Endodermal cell (in vitro differentiated cells): Measurements from ENCODE around the gene FKRP. TPM values are rescaled to one million over a fixed set of nuclear protein-coding genes. Genes with fewer than 3 reads are reported as not detected.
"Not testable (repeated sequence)": the region's sequence is repeated elsewhere in the genome, so short reads cannot be mapped to it uniquely, and the experiment has no call there.

Experiments
- DNase-seq: peaks from one replicate; pipeline ENCODE4 v3.0.0-alpha.2; 2017
- H3K27ac ChIP-seq: 2 replicates; pipeline ENCODE4 v1.5.1; 2013; ENCODE audit warnings: mild to moderate bottlenecking, low read depth, low read length, moderate library complexity
- H3K27me3 ChIP-seq: 2 replicates; pipeline ENCODE4 v1.6.1; 2013; ENCODE audit warnings: mild to moderate bottlenecking, low read length, moderate library complexity; ENCODE audit not compliant: insufficient read depth, control insufficient read depth, poor library complexity, severe bottlenecking
- H3K36me3 ChIP-seq: 2 replicates; pipeline ENCODE4 v1.7.0; 2013; ENCODE audit warnings: mild to moderate bottlenecking, low read length, moderate library complexity; ENCODE audit not compliant: control insufficient read depth, insufficient read depth
- H3K4me1 ChIP-seq: one replicate; pipeline ENCODE4 v1.7.0; 2013; ENCODE audit warnings: low read length; ENCODE audit not compliant: control insufficient read depth, insufficient read depth
- H3K4me3 ChIP-seq: 2 replicates; pipeline ENCODE4 v1.5.1; 2013; ENCODE audit warnings: mild to moderate bottlenecking, low read length, moderate library complexity
- H3K9ac ChIP-seq: 2 replicates; pipeline ENCODE4 v1.6.1; 2013; ENCODE audit warnings: mild to moderate bottlenecking, low read length, moderate library complexity; ENCODE audit not compliant: poor library complexity, severe bottlenecking; ENCODE audit errors: extremely low read depth
- H3K9me3 ChIP-seq: 2 replicates; pipeline ENCODE4 v1.6.1; 2013; ENCODE audit warnings: mild to moderate bottlenecking, low read length, moderate library complexity; ENCODE audit not compliant: control insufficient read depth
- H3K27ac Mint-ChIP-seq: 2 replicates; pipeline ENCODE4 v1.8.0; 2020; ENCODE audit warnings: mixed read lengths
- H3K27me3 Mint-ChIP-seq: 2 replicates; pipeline ENCODE4 v1.8.0; 2021; ENCODE audit warnings: mild to moderate bottlenecking, mixed read lengths; ENCODE audit not compliant: insufficient read depth
- H3K36me3 Mint-ChIP-seq: 2 replicates; pipeline ENCODE4 v1.8.0; 2020; ENCODE audit warnings: low read depth, mixed read lengths
- H3K4me1 Mint-ChIP-seq: 2 replicates; pipeline ENCODE4 v1.8.0; 2020; ENCODE audit warnings: mixed read lengths
- H3K4me3 Mint-ChIP-seq: 2 replicates; pipeline ENCODE4 v1.8.0; 2020; ENCODE audit warnings: mild to moderate bottlenecking, moderate library complexity, mixed read lengths
- H3K9me3 Mint-ChIP-seq: 2 replicates; pipeline ENCODE4 v1.8.0; 2020; ENCODE audit warnings: mild to moderate bottlenecking, mixed read lengths
- WGBS, 2 experiments: methylation state at CpG; one replicate each; pipeline versions ENCODE4 v1.1.5 to v1.1.7; 2013; ENCODE audit warnings: missing lambda C conversion rate in 2 of 2, mixed read lengths in 1 of 2; ENCODE audit not compliant: insufficient coverage in 1 of 2, insufficient read length in 1 of 2; 5-methylcytosine and 5-hydroxymethylcytosine counted together
- total RNA-seq, 2 donors: library from RNA; stranded (reverse); fragmentation: NEBNext Ultra II Directional in 1 of 2; extraction: Animal tissue kit (Norgen Biotek cat#: 25700) in 1 of 2; gene quantifications; 2 replicates in 1 of 2; 3 replicates in 1 of 2; pipeline ENCODE4 v1.2.1, GENCODE V29; 2021
- TF ChIP-seq, protein P1 (sequence below): fragments of 200-600 bp; sonication (generic); conservative IDR thresholded peaks from 2 replicates; pipeline ENCODE4 v1.5.0; 2021; ENCODE audit warnings: antibody characterized with exemption, mild to moderate bottlenecking

Gene FKRP
- total RNA-seq, 2 donors from 2014 or later: 19.8 to 33.7 TPM

DNA sequence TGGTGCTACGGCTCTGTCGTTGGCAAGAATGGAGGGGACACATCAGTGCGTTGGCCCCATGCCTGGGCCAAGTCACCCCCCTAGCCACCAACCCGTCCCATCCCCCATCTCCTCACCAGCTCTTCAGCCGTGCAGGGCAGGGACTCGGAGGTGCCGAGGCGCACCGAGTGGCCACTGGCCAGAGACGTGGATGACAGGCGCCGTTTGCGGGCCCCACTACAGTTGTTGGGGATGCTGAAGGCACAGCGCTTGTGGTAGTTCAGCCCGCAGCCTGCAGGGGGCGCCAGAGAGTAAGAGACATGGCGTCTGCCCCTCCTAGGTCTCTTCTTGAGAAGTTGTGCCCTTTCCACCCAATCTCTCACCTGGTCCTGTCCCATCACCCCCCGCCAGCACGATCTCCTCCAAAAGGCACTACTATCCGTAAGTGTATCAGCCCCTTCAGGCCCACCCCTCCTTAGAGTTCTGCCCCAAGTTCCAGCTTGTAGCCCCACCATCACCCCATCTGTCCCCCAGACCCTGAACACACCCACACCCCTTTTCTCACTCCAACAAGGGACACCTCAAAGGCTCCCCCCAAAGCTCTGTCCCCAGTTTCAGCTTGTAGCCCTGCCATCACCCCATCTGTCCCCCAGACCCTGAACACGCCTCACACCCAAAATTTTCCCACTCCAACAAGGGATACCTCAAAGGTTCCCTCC, 41.3 kb upstream of the FKRP start:
- 61 to 64% methylated on average over 7 to 21 of the region's 21 CpGs for WGBS, 2 experiments
- no peak overlapping the region for H3K9ac ChIP-seq
- no peak overlapping the region for H3K27ac ChIP-seq
- peaks cover 75% of the 10 kb centered on the region for H3K36me3 ChIP-seq
- H3K4me1 ChIP-seq: no peaks in the 10 kb centered on the region
- H3K4me3 ChIP-seq: no peak overlapping the region
- TF ChIP-seq, protein P1, sequence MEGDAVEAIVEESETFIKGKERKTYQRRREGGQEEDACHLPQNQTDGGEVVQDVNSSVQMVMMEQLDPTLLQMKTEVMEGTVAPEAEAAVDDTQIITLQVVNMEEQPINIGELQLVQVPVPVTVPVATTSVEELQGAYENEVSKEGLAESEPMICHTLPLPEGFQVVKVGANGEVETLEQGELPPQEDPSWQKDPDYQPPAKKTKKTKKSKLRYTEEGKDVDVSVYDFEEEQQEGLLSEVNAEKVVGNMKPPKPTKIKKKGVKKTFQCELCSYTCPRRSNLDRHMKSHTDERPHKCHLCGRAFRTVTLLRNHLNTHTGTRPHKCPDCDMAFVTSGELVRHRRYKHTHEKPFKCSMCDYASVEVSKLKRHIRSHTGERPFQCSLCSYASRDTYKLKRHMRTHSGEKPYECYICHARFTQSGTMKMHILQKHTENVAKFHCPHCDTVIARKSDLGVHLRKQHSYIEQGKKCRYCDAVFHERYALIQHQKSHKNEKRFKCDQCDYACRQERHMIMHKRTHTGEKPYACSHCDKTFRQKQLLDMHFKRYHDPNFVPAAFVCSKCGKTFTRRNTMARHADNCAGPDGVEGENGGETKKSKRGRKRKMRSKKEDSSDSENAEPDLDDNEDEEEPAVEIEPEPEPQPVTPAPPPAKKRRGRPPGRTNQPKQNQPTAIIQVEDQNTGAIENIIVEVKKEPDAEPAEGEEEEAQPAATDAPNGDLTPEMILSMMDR: peak; percentile 98
- H3K27me3 ChIP-seq: no peaks in the 10 kb centered on the region
- peak; percentile 97 for DNase-seq
- H3K4me1 Mint-ChIP-seq: no peaks in the 10 kb centered on the region
- H3K4me3 Mint-ChIP-seq: no peak overlapping the region
- no peak overlapping the region for H3K27ac Mint-ChIP-seq
- H3K9me3 Mint-ChIP-seq: no peaks in the 10 kb centered on the region
- no peaks in the 10 kb centered on the region for H3K27me3 Mint-ChIP-seq
- H3K9me3 ChIP-seq: no peaks in the 10 kb centered on the region
- peaks cover 79% of the 10 kb centered on the region for H3K36me3 Mint-ChIP-seq

DNA sequence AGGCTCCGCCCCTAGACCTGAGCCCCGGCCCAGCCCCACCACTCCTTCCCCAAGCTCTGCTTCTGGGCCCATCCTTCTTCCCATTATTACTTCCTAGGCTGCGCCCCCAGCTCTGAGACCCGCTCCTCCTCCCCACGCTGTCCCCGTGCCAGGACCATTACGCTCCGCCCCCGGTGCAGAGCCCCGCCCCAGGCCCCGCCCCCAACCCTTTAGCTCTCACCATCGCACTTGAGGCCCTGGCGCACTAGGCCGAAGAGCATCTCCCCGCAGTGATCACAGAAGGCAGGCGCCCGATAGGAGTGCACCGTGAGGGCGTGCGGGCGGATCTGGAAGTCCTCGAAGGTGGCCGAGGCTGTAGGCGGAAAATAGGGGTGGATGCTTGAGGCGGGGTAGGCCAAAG, 35.2 kb upstream of the FKRP start:
- no peaks in the 10 kb centered on the region for H3K9me3 ChIP-seq
- no peaks in the 10 kb centered on the region for H3K4me1 ChIP-seq
- no peak overlapping the region for H3K27ac ChIP-seq
- H3K36me3 ChIP-seq: peaks cover 46% of the 10 kb centered on the region
- DNase-seq: peak; percentile 93
- Mint-ChIP-seq H3K4me1 (peaks cover 9% of the 10 kb centered on the region), H3K9me3 (no peaks in the 10 kb centered on the region), H3K4me3 (no peak overlapping the region), H3K36me3 (peaks cover 52% of the 10 kb centered on the region), H3K27ac (no peak overlapping the region), H3K27me3 (no peaks in the 10 kb centered on the region)
- TF ChIP-seq, protein P1: no peak
- H3K27me3 ChIP-seq: no peaks in the 10 kb centered on the region
- no peak overlapping the region for H3K4me3 ChIP-seq
- WGBS, 2 experiments: 93 to 95% methylated on average over 13 to 25 of the region's 25 CpGs
- H3K9ac ChIP-seq: no peak overlapping the region

DNA sequence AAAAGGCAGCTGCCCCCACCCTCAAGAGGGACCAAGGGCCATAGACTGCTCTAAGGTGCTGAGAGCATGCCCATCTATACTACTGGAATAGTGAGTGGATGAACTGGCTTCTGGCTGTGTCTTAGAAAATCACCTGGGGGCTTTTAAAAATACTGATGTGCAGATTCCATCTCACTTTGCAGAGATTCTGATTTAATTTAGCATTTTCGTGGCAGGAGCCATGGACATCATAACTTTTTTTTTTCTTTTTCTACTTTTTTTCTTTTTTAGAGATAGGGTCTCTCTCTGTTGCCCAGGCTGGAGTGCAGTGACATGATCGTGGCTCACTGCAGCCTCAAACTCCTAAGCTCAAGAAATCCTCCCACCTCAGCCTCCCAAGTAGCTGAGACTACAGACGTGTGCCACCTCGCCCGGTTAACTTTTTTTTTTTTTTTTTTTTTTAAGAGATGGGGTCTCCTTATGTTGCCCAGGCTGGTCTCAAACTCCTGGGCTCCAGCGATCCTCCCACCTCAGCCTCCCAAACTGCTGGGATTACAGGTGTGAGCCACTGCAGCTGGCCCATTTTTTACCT, 33.0 kb upstream of the FKRP start:
- not testable (repeated sequence) for H3K27ac ChIP-seq, H3K9ac ChIP-seq, H3K27me3 ChIP-seq, H3K4me3 ChIP-seq, DNase-seq, H3K27ac Mint-ChIP-seq, H3K9me3 ChIP-seq, H3K4me1 ChIP-seq, H3K9me3 Mint-ChIP-seq, H3K27me3 Mint-ChIP-seq
- Mint-ChIP-seq H3K4me1 (peaks cover 12% of the 10 kb centered on the region), H3K36me3 (peaks cover 34% of the 10 kb centered on the region), H3K4me3 (peak overlapping the region; percentile 94)
- WGBS, 2 experiments: 85 to 100% methylated on average over 3 to 6 of the region's 6 CpGs
- H3K36me3 ChIP-seq: peaks cover 35% of the 10 kb centered on the region
